ENCODE measurements around the gene SIGMAR1. TPM values are rescaled to one million over a fixed set of nuclear protein-coding genes. Genes with fewer than 3 reads are reported as not detected.
A peak's percentile ranks its signal among the peaks of the same experiment; 100 is the strongest.

SIGMAR1 gene
- polyA plus RNA-seq (2012; ENCODE audit: low read depth, missing spikeins) = 14.9 TPM

- DNase-seq (ENCODE audit: insufficient read length, low spot score) = peak; percentile 92
- peak; percentile 93 for FAIRE-seq
- TF ChIP-seq POLR2AphosphoS5 (IDR thresholded peaks at IDR 0.05; ENCODE audit: low read depth, low read length) = peak; percentile 39; the same call in 1 of the 2 replicates
- TF ChIP-seq PAX5 (IDR thresholded peaks at IDR 0.05; ENCODE audit: insufficient read depth, low read length, severe bottlenecking) = no peak
- TF ChIP-seq POLR2A (IDR thresholded peaks at IDR 0.05; ENCODE audit: low read depth, low read length) = peak; percentile 47; the same call in 1 of the 2 replicates
- no peak for TF ChIP-seq TAF1 (IDR thresholded peaks at IDR 0.05; ENCODE audit: low read depth, low read length)
- no peak for TF ChIP-seq SPI1 (IDR thresholded peaks at IDR 0.05; ENCODE audit: low read depth, low read length)
Measured at GRCh38 chr9:34637356-34638137, at the start of gene SIGMAR1. Gene SIGMAR1, minus strand, starts transcription at chr9:34637787. Its CDS starts 90 bp downstream, at chr9:34637697.

- DNase-seq (ENCODE audit: insufficient read length, low spot score) = no peak
- no peak for FAIRE-seq
- TF ChIP-seq SPI1 (IDR thresholded peaks at IDR 0.05; ENCODE audit: low read depth, low read length) (no peak), POLR2AphosphoS5 (IDR thresholded peaks at IDR 0.05; ENCODE audit: low read depth, low read length) (no peak), POLR2A (IDR thresholded peaks at IDR 0.05; ENCODE audit: low read depth, low read length) (no peak), PAX5 (IDR thresholded peaks at IDR 0.05; ENCODE audit: insufficient read depth, low read length, severe bottlenecking) (no peak), TAF1 (IDR thresholded peaks at IDR 0.05; ENCODE audit: low read depth, low read length) (no peak), POU2F2 (IDR thresholded peaks at IDR 0.05; ENCODE audit: low read depth, low read length) (no peak)
Measured at GRCh38 chr9:34686732-34687131, 49.1 kb upstream of the SIGMAR1 start.

DNA sequence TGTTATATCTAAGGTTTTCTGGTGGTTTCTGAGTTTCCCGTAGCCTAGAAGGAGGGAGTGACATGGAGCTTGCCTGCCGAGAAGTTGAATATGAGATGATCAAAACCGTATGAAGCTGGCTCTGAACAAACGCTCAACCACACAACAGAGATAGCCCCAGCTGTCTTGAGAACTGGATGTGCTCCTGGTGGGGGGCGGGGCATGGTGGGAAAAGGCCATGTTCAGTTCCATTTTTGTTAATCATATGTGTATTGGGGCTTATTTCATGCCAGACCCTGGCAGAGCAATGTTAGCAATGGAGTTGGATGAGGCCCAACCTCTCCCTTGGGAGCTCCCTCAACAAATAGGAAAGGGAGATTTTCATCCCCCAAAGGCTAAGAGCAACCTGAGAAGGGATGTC lies 48.6 kb upstream of the SIGMAR1 start:
- no peak for TF ChIP-seq PAX5 (IDR thresholded peaks at IDR 0.05; ENCODE audit: insufficient read depth, low read length, severe bottlenecking)
- TF ChIP-seq TAF1 (IDR thresholded peaks at IDR 0.05; ENCODE audit: low read depth, low read length) = no peak
- no peak for TF ChIP-seq POLR2AphosphoS5 (IDR thresholded peaks at IDR 0.05; ENCODE audit: low read depth, low read length)
- no peak for TF ChIP-seq SPI1 (IDR thresholded peaks at IDR 0.05; ENCODE audit: low read depth, low read length)
- no peak for TF ChIP-seq POU2F2 (IDR thresholded peaks at IDR 0.05; ENCODE audit: low read depth, low read length)
- no peak for TF ChIP-seq POLR2A (IDR thresholded peaks at IDR 0.05; ENCODE audit: low read depth, low read length)
- FAIRE-seq = no peak

GRCh38 chr9:34685591-34685990 lies 48.0 kb upstream of the SIGMAR1 start:
- TF ChIP-seq SPI1 (IDR thresholded peaks at IDR 0.05; ENCODE audit: low read depth, low read length) (no peak), TAF1 (IDR thresholded peaks at IDR 0.05; ENCODE audit: low read depth, low read length) (no peak), PAX5 (IDR thresholded peaks at IDR 0.05; ENCODE audit: insufficient read depth, low read length, severe bottlenecking) (no peak), POLR2AphosphoS5 (IDR thresholded peaks at IDR 0.05; ENCODE audit: low read depth, low read length) (no peak), POU2F2 (IDR thresholded peaks at IDR 0.05; ENCODE audit: low read depth, low read length) (no peak), POLR2A (IDR thresholded peaks at IDR 0.05; ENCODE audit: low read depth, low read length) (no peak)
- DNase-seq (ENCODE audit: insufficient read length, low spot score) (no peak), FAIRE-seq (no peak)

More for the DNA sequence above, 48.6 kb upstream of the SIGMAR1 start:
- no peak for DNase-seq (ENCODE audit: insufficient read length, low spot score)

- TF ChIP-seq POU2F2 (IDR thresholded peaks at IDR 0.05; ENCODE audit: low read depth, low read length) (no peak), POLR2A (IDR thresholded peaks at IDR 0.05; ENCODE audit: low read depth, low read length) (no peak), PAX5 (IDR thresholded peaks at IDR 0.05; ENCODE audit: insufficient read depth, low read length, severe bottlenecking) (no peak), TAF1 (IDR thresholded peaks at IDR 0.05; ENCODE audit: low read depth, low read length) (no peak), SPI1 (IDR thresholded peaks at IDR 0.05; ENCODE audit: low read depth, low read length) (no peak), POLR2AphosphoS5 (IDR thresholded peaks at IDR 0.05; ENCODE audit: low read depth, low read length) (no peak)
- DNase-seq (ENCODE audit: insufficient read length, low spot score) = no peak
- FAIRE-seq = no peak
Measured at GRCh38 chr9:34684816-34685215, 47.2 kb upstream of the SIGMAR1 start.

DNA sequence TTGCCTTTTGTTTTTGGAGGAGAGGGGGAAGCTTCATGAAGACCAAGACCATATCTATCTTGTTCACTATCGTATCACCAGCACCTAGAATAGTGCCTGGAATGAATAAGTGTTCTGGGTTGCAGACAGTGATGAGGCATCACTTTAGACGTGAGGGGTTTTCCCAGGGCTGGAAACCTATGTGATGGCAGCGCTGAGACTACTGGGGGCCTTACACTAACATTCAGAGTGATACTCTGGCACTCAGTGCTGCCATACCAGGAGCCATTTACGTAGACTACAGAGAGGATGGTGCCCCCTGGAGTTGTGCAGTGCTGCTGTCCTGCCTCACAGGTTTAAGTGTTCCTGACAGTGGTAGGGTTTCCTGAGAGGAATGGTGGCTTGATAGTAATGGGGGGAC lies 46.6 kb upstream of the SIGMAR1 start:
- DNase-seq (ENCODE audit: insufficient read length, low spot score) (no peak), FAIRE-seq (no peak)
- TF ChIP-seq TAF1 (IDR thresholded peaks at IDR 0.05; ENCODE audit: low read depth, low read length) (no peak), POLR2AphosphoS5 (IDR thresholded peaks at IDR 0.05; ENCODE audit: low read depth, low read length) (no peak), POU2F2 (IDR thresholded peaks at IDR 0.05; ENCODE audit: low read depth, low read length) (no peak), PAX5 (IDR thresholded peaks at IDR 0.05; ENCODE audit: insufficient read depth, low read length, severe bottlenecking) (no peak), SPI1 (IDR thresholded peaks at IDR 0.05; ENCODE audit: low read depth, low read length) (no peak)

GRCh38 chr9:34675869-34676268 lies 38.3 kb upstream of the SIGMAR1 start:
- no peak for DNase-seq (ENCODE audit: insufficient read length, low spot score)
- TF ChIP-seq POU2F2 (IDR thresholded peaks at IDR 0.05; ENCODE audit: low read depth, low read length) (no peak), POLR2A (IDR thresholded peaks at IDR 0.05; ENCODE audit: low read depth, low read length) (no peak), PAX5 (IDR thresholded peaks at IDR 0.05; ENCODE audit: insufficient read depth, low read length, severe bottlenecking) (no peak), POLR2AphosphoS5 (IDR thresholded peaks at IDR 0.05; ENCODE audit: low read depth, low read length) (no peak), SPI1 (IDR thresholded peaks at IDR 0.05; ENCODE audit: low read depth, low read length) (no peak), TAF1 (IDR thresholded peaks at IDR 0.05; ENCODE audit: low read depth, low read length) (no peak)
- no peak for FAIRE-seq

DNA sequence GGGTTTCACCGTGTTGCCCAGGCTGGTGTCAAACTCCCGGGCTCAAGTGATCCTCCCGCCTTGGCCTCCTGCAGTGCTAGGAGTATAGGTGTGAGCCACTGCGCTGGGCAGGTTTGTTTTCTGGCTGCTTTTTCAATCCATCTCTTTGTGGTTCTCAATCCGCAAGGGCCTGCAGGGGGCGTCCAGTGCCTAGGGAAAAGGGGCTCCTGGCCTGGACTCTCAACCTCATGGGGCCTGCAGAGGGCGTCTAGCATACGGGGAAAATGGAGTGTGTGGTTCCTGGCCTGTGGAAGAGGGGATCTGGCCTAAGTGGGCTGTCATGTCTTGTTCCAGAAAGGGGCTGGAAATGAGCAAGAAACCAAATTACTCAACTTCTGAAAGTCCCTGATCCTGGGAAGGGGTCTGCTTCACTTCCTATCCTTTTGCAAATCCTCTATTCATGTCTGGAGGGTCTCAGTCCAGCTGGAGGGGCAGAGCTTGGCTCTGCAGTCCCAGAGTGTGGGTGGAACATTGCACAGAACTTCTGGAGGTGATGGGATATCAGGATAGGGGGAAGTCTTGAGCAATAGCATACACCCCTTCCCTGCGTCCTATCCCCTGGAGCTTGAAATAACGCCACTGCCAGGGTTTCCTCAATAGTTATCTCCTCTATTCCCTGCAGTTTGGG lies 37.6 kb upstream of the SIGMAR1 start:
- TF ChIP-seq SPI1 (IDR thresholded peaks at IDR 0.05; ENCODE audit: low read depth, low read length) (no peak), POLR2A (IDR thresholded peaks at IDR 0.05; ENCODE audit: low read depth, low read length) (no peak), POLR2AphosphoS5 (IDR thresholded peaks at IDR 0.05; ENCODE audit: low read depth, low read length) (no peak), POU2F2 (IDR thresholded peaks at IDR 0.05; ENCODE audit: low read depth, low read length) (no peak), TAF1 (IDR thresholded peaks at IDR 0.05; ENCODE audit: low read depth, low read length) (no peak), PAX5 (IDR thresholded peaks at IDR 0.05; ENCODE audit: insufficient read depth, low read length, severe bottlenecking) (no peak)
- FAIRE-seq (no peak), DNase-seq (ENCODE audit: insufficient read length, low spot score) (peak; percentile 50)

DNA sequence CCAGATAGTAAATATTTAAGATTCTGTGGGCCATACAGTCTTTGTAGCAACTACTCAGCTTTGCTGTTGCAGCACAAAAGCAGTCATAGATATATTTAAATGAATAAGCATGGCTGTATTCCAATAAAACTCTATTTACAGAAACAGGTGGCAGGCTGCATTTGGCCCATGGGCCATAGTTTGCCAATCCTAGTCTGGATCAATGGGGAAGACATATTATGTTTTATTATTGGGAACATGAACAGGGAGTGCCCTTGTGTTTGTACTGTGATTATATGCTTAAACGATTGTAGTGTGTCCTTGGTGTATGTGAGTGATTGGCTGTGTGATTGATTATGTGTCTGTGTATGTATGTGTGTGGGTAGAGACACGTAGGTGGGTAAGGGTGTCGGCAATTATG lies 36.9 kb upstream of the SIGMAR1 start:
- no peak for DNase-seq (ENCODE audit: insufficient read length, low spot score)
- FAIRE-seq = no peak
- no peak for TF ChIP-seq PAX5 (IDR thresholded peaks at IDR 0.05; ENCODE audit: insufficient read depth, low read length, severe bottlenecking)
- no peak for TF ChIP-seq SPI1 (IDR thresholded peaks at IDR 0.05; ENCODE audit: low read depth, low read length)
- TF ChIP-seq POLR2AphosphoS5 (IDR thresholded peaks at IDR 0.05; ENCODE audit: low read depth, low read length) = no peak
- TF ChIP-seq POLR2A (IDR thresholded peaks at IDR 0.05; ENCODE audit: low read depth, low read length) = no peak
- no peak for TF ChIP-seq POU2F2 (IDR thresholded peaks at IDR 0.05; ENCODE audit: low read depth, low read length)
- TF ChIP-seq TAF1 (IDR thresholded peaks at IDR 0.05; ENCODE audit: low read depth, low read length) = no peak
